GM18861 (cell line): Measurements from ENCODE around the gene POTEG.
"Not testable (repeated sequence)": the region's sequence is repeated elsewhere in the genome, so short reads cannot be mapped to it uniquely, and the experiment has no call there.

Experiments
- ATAC-seq: cut with Tn5 transposase; IDR thresholded peaks from one replicate; pipeline ENCODE4 v1.9.1; 2021; ENCODE audit not compliant: unreplicated experiment

POTEG gene

GRCh38 chr14:19434241-19434640 is at the start of gene POTEG:
Gene POTEG, minus strand, starts transcription at chr14:19434341. Its CDS starts 52 bp downstream, at chr14:19434289.
- ATAC-seq = not testable (repeated sequence)

DNA sequence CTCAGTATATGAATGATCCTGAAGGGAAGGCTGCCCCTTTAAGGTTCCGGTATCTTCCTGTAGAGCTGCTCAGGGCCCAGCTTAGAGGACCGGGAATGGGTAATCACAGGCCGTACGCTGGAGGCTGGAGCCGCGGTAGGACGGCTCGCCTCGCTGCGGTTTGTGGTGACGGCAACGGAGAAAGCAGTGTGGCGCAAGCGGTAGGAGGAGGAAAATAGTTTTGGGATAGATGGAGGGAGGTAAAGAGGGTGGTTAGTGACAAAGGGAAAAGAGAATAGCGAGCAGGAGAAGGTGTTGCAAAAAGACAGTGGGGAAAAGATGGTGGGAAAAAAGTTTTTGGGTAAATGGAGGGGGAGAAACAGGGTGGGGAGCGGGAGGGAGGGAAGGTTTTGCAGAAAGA is 48.0 kb upstream of the POTEG start:
- not testable (repeated sequence) for ATAC-seq

GRCh38 chr14:19481421-19481820 is 47.3 kb upstream of the POTEG start:
- ATAC-seq = not testable (repeated sequence)

- ATAC-seq = not testable (repeated sequence)
These were observed 46.4 kb upstream of the POTEG start for GRCh38 chr14:19480491-19480890.

DNA sequence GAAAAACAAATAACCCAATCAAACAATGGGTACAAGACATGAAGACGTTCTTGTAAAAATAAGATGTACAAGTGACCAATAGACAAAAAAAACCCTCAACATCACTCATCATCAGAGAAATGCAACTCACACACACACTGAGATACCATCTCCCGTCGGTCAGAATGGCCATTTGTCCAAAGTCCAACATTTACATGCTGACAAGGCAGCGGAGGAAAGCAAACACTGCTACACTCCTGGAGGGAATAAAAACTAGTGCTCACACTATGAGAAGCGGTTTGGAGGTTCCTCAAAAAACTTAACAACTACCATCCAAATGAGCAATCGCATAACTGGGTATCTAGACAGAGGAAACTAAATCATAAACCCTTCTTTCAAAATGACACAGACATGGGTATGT is 11.6 kb upstream of the POTEG start:
- not testable (repeated sequence) for ATAC-seq

- not testable (repeated sequence) for ATAC-seq
These were observed 5.7 kb upstream of the POTEG start for GRCh38 chr14:19439826-19440225.

GRCh38 chr14:19439219-19439618 is 5.1 kb upstream of the POTEG start:
- ATAC-seq = not testable (repeated sequence)

DNA sequence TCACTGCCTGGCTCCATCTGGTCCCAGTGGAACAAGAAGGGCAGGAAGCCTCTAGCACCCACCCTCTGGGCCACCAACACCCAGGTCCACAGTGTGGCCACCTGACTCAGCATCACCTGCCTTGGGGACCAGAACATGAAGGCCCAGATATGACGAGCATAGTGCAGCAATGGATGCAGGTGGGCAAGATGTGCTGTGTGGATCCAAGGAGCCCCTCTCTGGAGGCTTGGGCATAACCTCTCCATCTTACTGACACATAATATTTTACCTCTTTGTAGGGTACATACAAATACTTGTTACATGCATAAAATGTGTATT is 2.9 kb upstream of the POTEG start:
- ATAC-seq = not testable (repeated sequence)

- not testable (repeated sequence) for ATAC-seq
These were observed 2.4 kb upstream of the POTEG start for GRCh38 chr14:19436311-19437125.

DNA sequence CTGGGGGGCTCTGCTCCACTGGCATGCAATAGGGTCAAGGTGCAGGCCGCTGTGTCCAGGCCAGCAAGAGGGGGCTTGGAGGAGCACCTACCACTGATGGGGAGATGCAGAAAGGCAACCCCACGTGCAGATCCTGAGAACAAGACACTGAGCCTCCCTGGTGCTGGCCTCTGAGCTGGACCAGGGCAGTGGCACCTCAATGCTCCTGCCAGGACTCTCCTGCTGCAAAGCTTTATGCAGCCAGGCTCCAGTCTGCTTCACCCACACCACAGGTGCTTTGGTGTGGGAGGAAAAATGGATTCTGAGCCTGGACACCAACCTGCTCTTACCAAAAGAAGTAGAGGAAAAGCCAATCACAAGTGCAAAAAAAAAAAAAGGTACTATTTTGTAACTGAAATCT is 1.7 kb upstream of the POTEG start:
- not testable (repeated sequence) for ATAC-seq

DNA sequence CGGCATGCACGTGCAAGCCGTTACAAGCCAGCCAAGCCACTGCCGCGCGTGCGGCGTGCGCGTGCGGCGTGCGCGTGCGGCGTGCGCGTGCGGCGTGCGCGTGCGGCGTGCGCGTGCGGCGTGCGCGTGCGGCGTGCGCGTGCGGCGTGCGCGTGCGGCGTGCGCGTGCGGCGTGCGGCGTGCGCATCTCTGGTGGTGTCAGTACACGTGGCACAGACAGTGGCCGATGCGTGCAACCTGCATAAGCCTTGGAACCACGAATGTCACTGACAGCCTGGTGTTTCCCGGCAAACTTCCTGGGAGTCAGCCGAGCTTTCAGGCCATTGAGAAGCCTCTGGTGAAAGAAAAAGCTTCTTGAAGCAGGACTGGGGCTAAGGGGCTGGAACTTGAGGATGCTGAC is 750 bp upstream of the POTEG start:
- ATAC-seq = not testable (repeated sequence)

DNA sequence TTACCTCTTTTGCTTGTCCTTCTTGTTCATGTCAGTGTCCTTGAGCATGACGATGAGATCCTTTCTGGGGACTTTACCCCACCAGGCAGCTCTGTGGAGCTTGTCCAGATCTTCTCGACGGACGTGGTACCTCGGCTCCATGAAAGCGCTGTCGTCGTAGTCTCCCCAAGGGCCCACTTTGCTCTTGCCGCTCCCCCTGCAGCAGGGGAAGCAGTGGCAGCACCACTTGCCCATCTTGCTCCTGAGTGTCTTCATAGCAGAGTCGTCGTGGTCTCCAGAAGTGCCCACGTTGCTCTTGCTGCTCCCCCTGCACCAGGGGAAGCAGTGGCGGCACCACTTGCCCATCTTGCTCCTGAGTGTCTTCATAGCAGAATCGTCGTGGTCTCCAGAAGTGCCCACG is 376 bp downstream of the POTEG start:
- ATAC-seq = not testable (repeated sequence)

DNA sequence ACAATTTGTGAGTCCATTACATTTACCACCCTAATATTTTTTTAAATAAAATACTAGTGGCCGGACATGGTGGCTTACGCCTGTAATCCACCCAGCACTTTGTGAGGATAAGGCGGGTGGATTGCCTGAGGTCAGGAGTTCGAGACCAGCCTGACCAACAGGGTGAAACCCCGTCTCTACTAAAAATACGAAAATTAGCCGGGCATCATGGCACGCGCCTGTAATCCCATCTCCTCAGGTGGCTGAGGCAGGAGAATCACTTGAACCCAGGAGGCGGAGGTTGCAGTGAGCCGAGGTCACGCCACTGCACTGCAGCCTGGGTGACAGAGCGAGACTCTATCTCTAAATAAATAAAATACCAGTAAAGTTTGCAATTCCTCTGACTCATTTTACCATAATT is 25.6 kb downstream of the POTEG start:
- ATAC-seq = not testable (repeated sequence)

GRCh38 chr14:19402097-19402496 is 32.0 kb downstream of the POTEG start:
- not testable (repeated sequence) for ATAC-seq

GRCh38 chr14:19394727-19395126 is 39.4 kb downstream of the POTEG start:
- not testable (repeated sequence) for ATAC-seq

- ATAC-seq = not testable (repeated sequence)
These were observed 43.9 kb downstream of the POTEG start for GRCh38 chr14:19390230-19390629.

DNA sequence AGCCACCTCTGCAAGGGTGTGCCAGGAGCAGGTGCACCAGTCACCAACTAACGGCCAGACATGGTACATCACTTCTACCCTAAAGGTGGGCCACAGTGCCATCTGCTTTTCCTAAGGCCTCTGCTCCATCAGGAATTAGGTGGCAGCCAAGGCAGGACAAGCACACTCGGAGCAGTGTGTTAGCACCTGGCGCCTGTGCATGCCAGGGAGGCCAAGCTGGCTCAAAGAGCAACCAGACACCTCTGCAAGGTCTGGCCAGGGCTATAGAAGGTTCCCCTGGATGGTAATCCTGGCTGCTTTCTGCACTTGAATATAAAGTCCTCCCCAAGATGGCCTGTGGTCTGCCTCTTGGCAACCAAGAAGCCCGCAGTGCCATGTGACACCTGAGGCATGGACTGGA is 45.4 kb downstream of the POTEG start:
- not testable (repeated sequence) for ATAC-seq

GRCh38 chr14:19386996-19387395 is 47.1 kb downstream of the POTEG start:
- ATAC-seq = not testable (repeated sequence)

DNA sequence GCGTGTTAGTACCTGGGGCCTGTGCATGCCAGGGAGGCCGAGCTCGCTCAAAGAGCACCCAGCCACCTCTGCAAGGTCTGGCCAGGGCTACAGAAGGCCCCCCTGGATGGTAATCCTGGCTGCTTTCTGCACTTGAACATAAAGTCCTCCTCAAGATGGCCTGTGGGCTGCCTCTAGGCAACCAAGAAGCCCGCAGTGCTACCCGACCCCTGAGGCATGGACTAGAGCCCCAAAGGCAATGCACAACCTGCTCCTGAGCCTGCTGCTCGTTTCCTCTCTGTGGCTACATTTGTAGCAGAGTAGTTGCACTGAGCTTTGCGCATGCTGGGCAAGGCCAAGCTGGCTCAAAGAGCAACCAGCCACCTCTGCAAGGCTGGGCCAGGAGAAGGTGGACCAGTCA is 47.8 kb downstream of the POTEG start:
- ATAC-seq = not testable (repeated sequence)

DNA sequence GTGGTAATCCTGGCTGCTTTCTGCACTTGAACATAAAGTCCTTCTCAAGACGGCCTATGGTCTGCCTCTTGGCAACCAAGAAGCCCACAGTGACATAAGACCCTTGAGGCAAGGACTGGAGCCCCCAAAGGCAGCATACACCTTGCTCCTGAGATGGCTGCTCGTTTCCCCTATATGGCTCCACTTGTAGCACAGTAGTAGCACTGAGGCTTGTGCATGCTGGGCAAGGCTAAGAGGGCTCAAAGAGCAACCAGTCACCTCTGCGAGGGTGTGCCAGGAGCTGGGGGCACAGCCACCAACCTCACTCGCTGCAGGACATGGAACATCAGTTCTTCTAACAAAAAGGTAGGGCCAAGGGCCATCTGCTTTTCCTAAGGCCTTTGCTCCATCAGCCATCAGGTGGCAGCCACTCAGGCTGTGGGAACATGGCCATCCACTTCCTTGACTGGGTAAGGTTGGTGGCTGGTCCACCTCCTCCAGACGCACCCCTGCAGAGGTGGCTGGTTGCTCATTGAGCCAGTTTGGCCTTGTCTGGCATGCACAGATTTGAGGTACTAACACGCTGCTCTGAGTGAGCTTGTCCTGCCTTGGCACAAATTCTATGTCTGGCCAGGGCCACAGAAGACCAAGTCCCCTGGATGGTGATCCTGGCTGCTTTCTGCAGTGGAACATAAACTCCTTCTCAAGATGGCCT is 49.9 kb downstream of the POTEG start:
- ATAC-seq = not testable (repeated sequence)

DNA sequence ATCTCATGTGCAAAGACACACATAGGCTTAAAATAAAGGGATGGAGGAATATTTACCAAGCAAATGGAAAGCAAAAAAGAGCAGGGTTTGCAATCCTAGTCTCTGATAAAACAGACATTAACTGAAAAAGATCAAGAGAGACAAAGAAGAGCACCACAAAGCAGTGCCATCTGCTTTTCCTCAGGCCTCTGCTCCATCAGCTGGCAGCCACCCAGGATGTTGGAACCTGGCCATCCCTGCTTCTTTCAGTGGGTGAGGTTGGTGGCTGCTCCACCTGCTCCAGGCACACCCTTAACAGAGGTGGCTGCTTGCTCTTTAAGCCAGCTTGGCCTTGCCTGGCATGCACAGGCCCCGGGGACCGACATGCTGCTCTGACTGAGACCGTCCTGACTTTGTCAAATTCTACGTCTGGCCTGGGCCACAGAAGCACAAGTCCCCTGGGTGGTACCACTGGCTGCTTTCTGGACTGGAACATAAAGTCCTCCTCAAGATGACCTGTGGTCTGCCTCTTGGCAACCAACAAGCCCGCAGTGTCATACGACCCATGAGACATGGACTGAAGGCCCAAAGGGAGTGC is 51.0 kb downstream of the POTEG start:
- not testable (repeated sequence) for ATAC-seq

GRCh38 chr14:19380137-19380536 is 54.0 kb downstream of the POTEG start:
- ATAC-seq = not testable (repeated sequence)
